Measurements from ENCODE around the gene PRCD.

PRCD gene, protein sequence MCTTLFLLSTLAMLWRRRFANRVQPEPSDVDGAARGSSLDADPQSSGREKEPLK

GRCh38 chr17:76539631-76540271, at the start of gene PRCD:
Gene PRCD, plus strand, starts transcription at chr17:76540044. Its CDS starts 98 bp downstream, at chr17:76540142.
- peak within 1 kb of the TSS; percentile 27 for H3K4me3 ChIP-seq (ENCODE audit: low read depth, low read length)

DNA sequence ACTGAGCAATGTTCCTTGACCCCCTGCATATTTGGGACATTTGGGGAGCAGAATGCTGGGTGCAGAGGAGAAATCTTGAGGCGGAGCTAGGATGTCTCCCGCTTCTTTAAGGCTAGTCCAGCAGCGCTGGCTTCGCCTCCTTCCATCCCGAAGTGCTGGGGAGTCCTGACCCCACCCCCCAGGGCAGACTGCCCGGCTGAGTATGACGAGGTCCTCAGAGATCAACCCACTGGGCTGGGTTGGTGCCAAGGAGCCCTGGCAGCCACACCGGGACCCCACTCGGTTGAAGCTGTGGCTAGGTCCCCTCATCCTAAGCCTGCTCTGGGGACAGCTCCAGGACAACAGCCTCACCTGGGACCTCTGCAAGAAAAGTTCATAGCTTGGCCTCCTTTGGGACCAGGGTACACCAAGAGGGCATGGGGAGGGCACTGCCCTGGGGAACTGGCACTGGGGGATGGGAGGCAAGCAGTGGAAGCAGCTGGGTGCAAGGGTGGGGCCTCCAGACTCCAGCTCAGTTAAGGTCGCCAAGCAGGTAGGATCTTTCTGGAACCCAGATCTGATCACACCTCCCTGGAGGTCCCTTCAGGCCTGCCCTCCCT, 49.6 kb upstream of the PRCD start:
- H3K4me3 ChIP-seq (ENCODE audit: low read depth, low read length) = no peak overlapping the region

- no peak overlapping the region for H3K4me3 ChIP-seq (ENCODE audit: low read depth, low read length)
Observed at GRCh38 chr17:76491271-76492122, 48.3 kb upstream of the PRCD start.

DNA sequence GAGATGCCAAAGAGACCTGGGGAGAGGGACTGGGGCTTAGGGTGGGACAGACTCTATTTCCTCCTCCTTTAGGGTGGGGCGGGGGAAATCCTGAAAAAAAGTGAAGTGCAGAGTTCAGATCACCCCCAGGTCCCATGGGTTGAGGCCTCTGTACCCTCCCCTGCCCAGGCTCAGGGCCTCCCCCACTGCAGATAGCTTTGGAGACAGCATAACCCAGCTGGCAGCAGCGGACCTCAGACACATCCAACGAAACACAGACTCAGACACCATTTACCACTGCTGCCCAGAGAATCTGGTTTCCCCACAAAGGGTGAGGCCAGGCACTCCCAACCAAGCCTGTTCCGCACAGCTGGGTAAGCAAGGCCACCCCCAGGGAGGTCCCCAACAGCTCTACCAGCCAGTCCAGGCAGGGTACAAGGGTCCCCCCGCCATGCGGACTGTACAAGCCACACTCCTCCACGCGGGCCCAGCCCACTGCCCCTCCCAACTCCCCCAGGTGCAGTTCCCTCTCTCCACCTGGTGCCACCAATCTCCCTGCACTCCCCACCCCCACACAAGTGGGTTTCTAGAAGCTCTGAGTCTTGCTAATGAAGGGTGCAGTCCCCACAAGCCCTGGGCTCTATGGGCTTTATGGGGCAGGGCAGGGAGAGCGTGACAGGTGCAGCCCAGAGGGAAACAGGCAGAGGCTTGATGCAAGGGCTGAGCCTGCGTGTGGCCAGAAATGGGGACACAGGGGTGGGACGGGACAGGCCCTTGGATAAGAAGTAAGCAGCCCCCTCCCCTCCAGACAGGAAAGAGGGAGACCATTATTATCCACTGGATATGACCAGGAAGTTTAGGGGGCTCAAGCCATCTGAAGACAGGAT, 47.5 kb upstream of the PRCD start:
- H3K4me3 ChIP-seq (ENCODE audit: low read depth, low read length) = no peak overlapping the region

- no peak overlapping the region for H3K4me3 ChIP-seq (ENCODE audit: low read depth, low read length)
Observed at GRCh38 chr17:76492989-76493501, 46.8 kb upstream of the PRCD start.

GRCh38 chr17:76493505-76494167, 46.2 kb upstream of the PRCD start:
- H3K4me3 ChIP-seq (ENCODE audit: low read depth, low read length) = no peak overlapping the region

DNA sequence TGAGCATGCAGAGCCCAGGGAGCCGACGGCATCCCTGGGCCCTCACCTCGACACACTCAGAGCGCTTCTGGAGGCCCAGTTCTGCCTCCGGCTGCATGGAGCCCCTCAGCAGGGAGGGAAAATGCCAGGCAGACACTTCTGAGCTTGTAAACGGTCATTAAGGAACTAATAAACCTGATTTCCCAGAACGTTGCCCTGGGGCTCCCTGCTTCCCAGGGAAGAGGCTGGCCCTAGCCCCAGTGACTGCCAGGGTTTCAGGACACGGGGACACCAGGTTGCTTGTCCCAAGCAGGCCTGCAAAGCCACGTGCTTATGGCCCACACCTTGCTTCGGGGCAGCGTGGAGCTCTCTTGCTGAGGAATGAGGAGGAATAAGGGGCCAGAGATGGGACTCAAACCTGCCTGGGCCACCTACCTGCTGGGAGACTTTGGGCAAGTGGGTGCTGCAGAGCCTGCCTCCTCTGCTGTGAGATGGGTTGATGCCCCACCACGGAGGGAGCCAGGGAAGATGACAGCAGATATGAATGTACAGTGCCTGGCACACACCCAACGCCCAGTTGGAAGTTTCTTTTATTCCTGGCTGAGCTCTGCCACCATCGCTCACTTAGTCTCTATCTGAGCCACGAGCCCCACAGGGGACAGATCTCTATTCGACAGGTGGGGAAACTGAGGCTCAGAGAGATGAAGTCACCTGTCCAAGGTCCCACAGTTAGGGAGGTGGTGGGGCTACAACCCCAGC, 44.0 kb upstream of the PRCD start:
- H3K4me3 ChIP-seq (ENCODE audit: low read depth, low read length) = no peak overlapping the region

DNA sequence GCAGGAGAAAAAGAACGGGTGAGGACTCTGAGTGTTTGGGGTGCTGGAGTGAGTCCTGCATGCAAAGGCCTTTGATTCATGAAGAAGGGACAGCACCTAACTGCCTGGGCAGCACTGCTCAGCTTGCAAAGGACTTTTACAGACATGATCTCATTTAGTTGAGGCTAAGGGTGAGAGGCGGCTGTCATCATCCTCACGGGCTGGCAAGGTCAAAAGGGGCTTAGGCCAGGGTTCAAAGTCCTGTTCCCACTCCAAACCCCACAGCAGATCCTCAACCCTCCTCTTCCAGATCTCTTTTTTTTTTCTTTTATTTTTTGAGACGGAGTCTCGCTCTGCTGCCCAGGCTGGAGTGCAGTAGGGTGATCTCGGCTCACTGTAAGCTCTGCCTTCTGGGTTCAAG, 43.4 kb upstream of the PRCD start:
- no peak overlapping the region for H3K4me3 ChIP-seq (ENCODE audit: low read depth, low read length)

GRCh38 chr17:76497699-76497978, 42.2 kb upstream of the PRCD start:
- no peak overlapping the region for H3K4me3 ChIP-seq (ENCODE audit: low read depth, low read length)

GRCh38 chr17:76497979-76498875, 41.6 kb upstream of the PRCD start:
- no peak overlapping the region for H3K4me3 ChIP-seq (ENCODE audit: low read depth, low read length)

DNA sequence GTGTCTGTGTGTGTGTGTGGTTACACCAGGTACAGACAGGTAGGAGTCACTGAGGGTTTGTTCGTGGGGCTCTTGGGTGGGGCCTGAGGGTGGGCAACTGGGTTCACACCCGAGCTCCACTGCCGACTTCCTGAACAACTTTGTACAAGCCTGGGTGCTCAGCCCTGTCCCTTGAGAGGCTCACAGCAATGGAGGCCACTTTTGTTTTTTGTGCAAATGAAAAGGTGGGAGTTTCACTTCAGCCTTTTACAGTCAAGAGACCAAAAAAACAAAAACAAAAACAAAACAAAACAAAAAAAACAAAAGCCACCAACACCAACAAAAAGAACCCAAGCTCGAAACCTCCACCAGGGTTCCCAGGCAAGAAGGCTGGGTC, 41.0 kb upstream of the PRCD start:
- H3K4me3 ChIP-seq (ENCODE audit: low read depth, low read length) = no peak overlapping the region

DNA sequence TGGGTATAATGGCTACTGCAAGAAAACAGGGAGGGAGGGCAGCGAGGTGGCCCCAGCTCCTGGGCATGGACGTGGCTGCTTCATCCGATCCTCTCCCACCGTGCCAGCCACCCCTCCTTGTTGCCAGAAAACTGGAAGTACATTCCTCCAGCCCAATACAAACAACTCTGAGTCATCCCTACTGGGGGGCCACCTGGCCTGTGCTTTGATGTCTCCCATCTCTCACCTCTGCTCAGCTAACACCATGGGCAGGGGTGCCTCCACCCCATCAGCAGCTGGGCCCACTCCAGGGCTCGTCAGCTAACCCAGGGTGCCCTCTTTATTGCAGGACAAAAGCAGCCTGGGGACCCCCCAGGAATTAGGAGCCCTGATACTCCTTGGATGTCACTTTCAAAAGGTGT, 40.6 kb upstream of the PRCD start:
- H3K4me3 ChIP-seq (ENCODE audit: low read depth, low read length) = no peak overlapping the region

DNA sequence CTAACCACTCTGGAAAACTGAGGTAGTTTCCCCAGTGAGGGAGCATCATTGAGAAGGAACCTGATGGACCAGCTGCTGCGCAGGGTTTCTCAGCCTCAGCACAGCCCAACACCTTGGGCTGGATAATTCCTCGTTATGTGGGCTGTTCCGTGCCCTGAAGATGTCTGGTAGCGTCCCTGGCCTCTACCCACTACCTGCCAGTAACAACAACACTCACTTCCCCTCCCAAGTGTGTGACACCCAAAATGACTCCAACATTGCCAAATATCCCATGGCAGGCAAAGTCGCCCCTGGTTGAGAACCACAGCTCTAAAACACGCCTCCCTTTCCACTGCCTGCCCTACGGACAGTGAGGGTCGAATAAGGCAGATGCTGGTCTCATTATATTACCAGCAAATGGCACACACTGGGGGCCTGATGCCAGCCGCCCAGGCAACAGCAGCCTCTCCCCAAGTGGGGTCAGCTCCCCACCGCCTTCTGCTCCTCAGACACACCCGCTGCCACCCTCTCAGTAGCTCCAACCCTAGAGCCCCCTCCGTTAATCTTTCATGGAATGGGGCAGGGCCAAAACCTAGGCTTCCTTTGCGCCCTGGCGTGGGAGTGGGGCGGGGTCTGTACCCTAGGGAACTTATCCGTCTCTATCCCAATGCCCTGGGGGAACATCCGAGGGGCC, 39.6 kb upstream of the PRCD start:
- peak overlapping the region; percentile 49 for H3K4me3 ChIP-seq (ENCODE audit: low read depth, low read length)

GRCh38 chr17:76500747-76501017, 39.2 kb upstream of the PRCD start:
- H3K4me3 ChIP-seq (ENCODE audit: low read depth, low read length) = peak overlapping the region; percentile 49

DNA sequence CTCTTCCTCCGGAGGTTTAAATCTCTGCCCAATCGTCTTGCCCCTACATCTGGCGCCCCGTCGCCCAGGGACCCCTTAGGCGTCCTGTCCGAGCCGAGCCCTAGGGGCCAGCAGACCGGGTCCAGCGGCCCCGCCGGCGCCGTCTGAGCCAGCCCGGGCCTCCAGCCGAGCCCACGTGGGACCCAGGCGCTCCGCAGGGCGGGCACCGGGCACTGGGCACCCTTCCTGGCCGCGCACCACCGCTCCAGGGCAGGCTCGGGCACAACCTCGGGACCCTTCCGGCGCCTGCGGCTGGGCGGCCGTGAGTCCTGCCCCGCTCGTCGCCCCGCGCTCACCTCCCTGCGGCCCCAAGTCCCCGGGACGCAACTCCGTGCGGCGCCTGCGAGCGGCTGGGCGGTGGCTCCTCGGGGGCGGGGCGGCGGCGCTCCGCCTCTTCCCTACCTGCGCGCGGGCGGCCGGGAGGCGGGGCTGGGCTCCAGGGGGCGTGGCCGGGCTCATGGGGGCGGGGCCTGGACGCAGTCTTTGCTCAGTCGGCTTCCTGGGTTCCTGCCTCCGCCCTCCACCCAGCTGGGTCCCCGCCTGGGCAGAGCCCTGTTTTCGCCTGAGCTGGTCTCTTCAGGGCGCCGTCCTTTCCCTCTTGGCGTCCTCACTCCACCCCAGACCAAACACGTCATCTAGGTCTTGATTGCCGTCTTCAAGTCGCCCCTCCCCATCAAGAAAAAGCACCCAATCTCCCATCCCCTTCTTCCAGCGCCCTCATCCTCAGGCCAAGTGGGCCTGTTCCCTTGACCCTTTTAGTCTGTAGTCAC, 38.6 kb upstream of the PRCD start, which contains the start of gene RHBDF2:
Gene RHBDF2, minus strand, starts transcription at position 406 of the 809 bp plus-strand sequence. CDS start 19,899 bp downstream, outside the sequence.
- peak within 1 kb of the TSS; percentile 49 for H3K4me3 ChIP-seq (ENCODE audit: low read depth, low read length)

DNA sequence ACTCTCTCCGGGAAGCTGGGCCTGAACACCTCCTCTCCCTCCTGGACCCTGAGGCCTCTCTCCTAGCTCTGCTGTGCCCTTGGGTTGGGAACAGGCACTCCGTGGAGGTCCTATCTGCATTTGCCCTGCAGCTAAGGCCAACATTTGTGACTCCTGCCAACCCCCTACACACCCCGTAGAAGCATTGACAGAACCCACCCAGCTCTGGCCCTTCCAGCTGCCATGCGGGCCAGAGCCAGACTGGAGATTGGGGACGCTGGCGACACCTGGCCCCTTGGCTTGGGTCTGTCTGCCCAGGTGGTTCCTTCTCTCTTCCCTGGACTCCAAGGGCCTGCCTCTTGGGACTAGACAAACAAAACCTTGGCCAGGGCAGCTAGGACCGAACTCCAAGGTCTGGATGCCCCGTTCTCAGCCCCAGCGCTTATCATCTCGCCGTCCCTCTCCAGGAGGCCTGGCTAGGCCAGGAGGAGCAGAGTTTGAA, 38.0 kb upstream of the PRCD start:
- peak overlapping the region; percentile 0 for H3K4me3 ChIP-seq (ENCODE audit: low read depth, low read length)

Data from iPS-11a (cell line).